Body of pancreas (tissue), 4 donors: Measurements from ENCODE around the gene PLCB4. TPM values are rescaled to one million over a fixed set of nuclear protein-coding genes. Genes with fewer than 3 reads are reported as not detected.

Source experiments
- ATAC-seq: fragments of 150-250 bp; one replicate; pipeline ENCODE4 v1.9.1; 2016
- DNase-seq, 4 donors: peaks; one replicate each; pipeline ENCODE4 v3.0.0-alpha.2; 2019
- H3K27ac ChIP-seq, 4 donors: fragments of 200-600 bp; sonication (generic); 1 replicate in 3 of 4; 2 replicates in 1 of 4; pipeline versions ENCODE4 v1.5.1 to v1.6.1; 2016 to 2019; ENCODE audit warnings: mild to moderate bottlenecking in 1 of 4, mixed read lengths in 1 of 4, moderate library complexity in 1 of 4
- H3K27me3 ChIP-seq, 2 donors: fragments of 200-600 bp; sonication (generic); one replicate each; pipeline ENCODE4 v1.6.0; 2016; ENCODE audit warnings: mild to moderate bottlenecking in 1 of 2
- H3K36me3 ChIP-seq, 2 donors: fragments of 200-600 bp; sonication (generic); replicated peaks in 1 of 2; 2 replicates each; pipeline ENCODE4 v1.5.1; 2016; ENCODE audit warnings: low read depth in 2 of 2; ENCODE audit not compliant: insufficient read depth in 1 of 2
- H3K4me1 ChIP-seq: fragments of 200-600 bp; sonication (generic); one replicate; pipeline ENCODE4 v1.6.0; 2016
- H3K4me3 ChIP-seq, 2 donors: fragments of 200-600 bp; sonication (generic); 1 replicate in 1 of 2; 2 replicates in 1 of 2; pipeline ENCODE4 v1.5.1; 2016 to 2019
- H3K9me3 ChIP-seq, 3 donors: fragments of 200-600 bp; sonication (generic); 1 replicate in 2 of 3; 2 replicates in 1 of 3; pipeline ENCODE4 v1.5.1; 2016
- CTCF ChIP-seq, 7 experiments: fragments of 450-650 bp in 4 of 7; fragments of 200-600 bp in 3 of 7; sonication (generic) in 3 of 7; IDR thresholded peaks; one replicate each; pipeline ENCODE4 v1.5.1; 2016 to 2019; ENCODE audit warnings: antibody characterized with exemption in 7 of 7
- POLR2A ChIP-seq, 3 donors: fragments of 450-650 bp; IDR thresholded peaks; one replicate each; pipeline ENCODE4 v1.6.1; 2016; ENCODE audit warnings: antibody characterized with exemption in 3 of 3, mild to moderate bottlenecking in 2 of 3
- WGBS, 2 donors: methylation state at CpG; one replicate each; pipeline ENCODE4 v1.1.5; 2017; 5-methylcytosine and 5-hydroxymethylcytosine counted together
- intact Hi-C: fragments of 100-400 bp; cut with DNase I; formaldehyde crosslinking; loops from one replicate; pipeline ENCODE4 v1.15.1; 2023
- total RNA-seq, 2 donors: library from RNA; depleted of rRNA; stranded (reverse); fragments of >200 nt; gene quantifications; one replicate each; pipeline ENCODE4 v1.1.0, GENCODE V29; 2016

PLCB4 gene
- total RNA-seq, 2 donors from 2014 or later: 1.3 to 3.4 TPM

DNA sequence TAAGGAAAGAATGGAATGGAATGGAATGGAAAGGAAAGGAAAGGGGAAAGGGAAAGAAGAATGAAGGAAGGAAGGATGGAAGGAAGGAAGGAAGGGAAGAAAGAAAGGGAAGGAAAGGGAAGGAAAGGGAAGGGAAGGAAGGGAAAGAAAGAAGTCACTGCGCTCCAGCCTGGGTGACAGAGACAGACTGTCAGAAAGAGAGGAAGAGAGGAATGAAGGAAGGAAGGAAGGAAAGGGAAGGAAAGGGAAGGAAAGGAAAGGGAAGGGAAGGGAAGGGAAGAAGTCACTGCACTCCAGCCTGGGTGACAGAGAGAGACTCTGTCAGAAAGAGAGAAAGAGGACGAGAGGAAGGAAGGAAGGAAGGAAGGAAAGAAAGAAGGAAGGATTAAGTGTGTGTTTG is 224.3 kb downstream of the PLCB4 start:
- no peaks in the 10 kb centered on the region for H3K9me3 ChIP-seq
- H3K27ac ChIP-seq: no peak overlapping the region
- DNase-seq (no peak), ATAC-seq (no peak)
- no peak overlapping the region for H3K4me3 ChIP-seq
- no peaks in the 10 kb centered on the region for H3K36me3 ChIP-seq
- intact Hi-C loops: no loop called here
- H3K27me3 ChIP-seq: no peaks in the 10 kb centered on the region
- no peaks in the 10 kb centered on the region for H3K4me1 ChIP-seq
- TF ChIP-seq POLR2A (IDR thresholded peaks at IDR 0.05) (no peak), CTCF (IDR thresholded peaks at IDR 0.05) (no peak)
- WGBS, 2 donors: 72 to 83% methylated on average over 2 of the region's 2 CpGs

DNA sequence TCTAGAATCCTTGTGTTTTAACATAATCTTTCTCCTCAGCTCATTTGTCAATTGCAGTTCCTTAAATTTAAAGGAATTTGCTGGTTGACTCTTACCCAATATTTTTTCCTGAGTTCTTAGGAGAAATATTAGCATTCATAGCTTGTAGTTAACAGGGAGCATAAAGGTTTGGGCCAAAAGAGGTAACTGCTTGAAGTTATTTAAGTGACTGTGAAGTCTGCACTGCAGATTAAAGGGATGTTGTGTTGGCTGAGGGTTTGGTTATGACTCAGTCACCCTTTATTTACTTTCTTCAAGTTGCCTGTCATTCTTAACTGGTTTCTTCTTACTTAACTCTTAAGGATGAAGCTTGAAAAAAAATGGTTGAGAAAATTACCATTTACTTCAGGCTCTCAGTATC is 225.2 kb downstream of the PLCB4 start:
- no peaks in the 10 kb centered on the region for H3K36me3 ChIP-seq
- no peaks in the 10 kb centered on the region for H3K27me3 ChIP-seq
- ATAC-seq (no peak), DNase-seq (no peak)
- H3K4me1 ChIP-seq: no peaks in the 10 kb centered on the region
- no peak overlapping the region for H3K27ac ChIP-seq
- no peaks in the 10 kb centered on the region for H3K9me3 ChIP-seq
- intact Hi-C loops: no loop called here
- H3K4me3 ChIP-seq: no peak overlapping the region
- TF ChIP-seq POLR2A (IDR thresholded peaks at IDR 0.05) (no peak), CTCF (IDR thresholded peaks at IDR 0.05) (no peak)

DNA sequence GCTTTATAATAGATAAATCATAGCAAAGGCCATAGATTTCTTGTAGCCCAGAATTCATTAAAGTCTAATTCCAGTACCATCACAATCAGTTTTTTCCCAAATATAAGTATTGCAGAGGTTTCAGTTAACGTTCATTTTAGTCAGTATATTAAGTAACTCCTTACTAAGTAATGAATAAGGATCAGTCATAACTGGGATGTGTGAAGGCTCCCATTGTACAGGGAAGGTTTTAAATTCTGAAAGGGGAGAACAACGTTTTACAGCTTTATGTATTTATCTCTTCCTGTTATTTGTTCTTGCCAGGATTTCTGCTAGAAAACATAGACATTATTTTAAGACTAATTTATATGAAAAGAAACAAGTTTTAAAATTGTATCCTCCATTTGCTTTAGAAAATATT is 230.0 kb downstream of the PLCB4 start:
- DNase-seq (no peak), ATAC-seq (no peak)
- WGBS, 2 donors: 38 to 53% methylated on average over 2 of the region's 2 CpGs
- TF ChIP-seq POLR2A (IDR thresholded peaks at IDR 0.05): no peak
- TF ChIP-seq CTCF (IDR thresholded peaks at IDR 0.05): no peak
- H3K9me3 ChIP-seq: no peaks in the 10 kb centered on the region
- H3K27me3 ChIP-seq: no peaks in the 10 kb centered on the region
- H3K36me3 ChIP-seq: no peaks in the 10 kb centered on the region
- H3K4me3 ChIP-seq: no peak overlapping the region
- peaks cover 17% of the 10 kb centered on the region for H3K4me1 ChIP-seq
- H3K27ac ChIP-seq: no peak overlapping the region
- intact Hi-C loops: no loop called here

GRCh38 chr20:9300080-9300479 is 231.2 kb downstream of the PLCB4 start:
- no peak overlapping the region for H3K27ac ChIP-seq
- no peaks in the 10 kb centered on the region for H3K27me3 ChIP-seq
- peaks cover 17% of the 10 kb centered on the region for H3K4me1 ChIP-seq
- no peak for ATAC-seq
- H3K9me3 ChIP-seq: no peaks in the 10 kb centered on the region
- TF ChIP-seq CTCF (IDR thresholded peaks at IDR 0.05) (no peak), POLR2A (IDR thresholded peaks at IDR 0.05) (no peak)
- H3K4me3 ChIP-seq: no peak overlapping the region
- H3K36me3 ChIP-seq: no peaks in the 10 kb centered on the region
- intact Hi-C loops: no loop called here
- no peak for DNase-seq

DNA sequence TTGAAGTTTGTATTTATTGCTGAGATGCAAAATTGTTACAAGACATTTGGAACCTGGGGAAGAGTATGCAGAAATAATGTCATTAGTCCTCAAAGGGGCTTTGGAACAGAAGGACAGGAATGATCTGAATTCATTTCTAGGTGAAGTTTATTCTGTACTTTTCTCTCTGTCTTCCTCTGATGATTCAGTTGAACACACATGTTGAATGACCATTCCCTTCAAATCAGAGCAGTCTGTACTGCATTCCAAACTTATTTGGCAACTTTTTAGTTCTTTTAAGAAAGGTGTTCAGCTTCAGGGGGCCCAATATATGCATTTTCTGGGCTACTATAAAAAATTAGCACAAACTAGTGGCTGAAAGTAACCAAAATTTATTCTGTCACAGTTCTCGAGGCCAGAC is 231.6 kb downstream of the PLCB4 start:
- 50 to 52% methylated on average over 1 of the region's 1 CpG for WGBS, 2 donors
- DNase-seq (no peak), ATAC-seq (no peak)
- no peaks in the 10 kb centered on the region for H3K9me3 ChIP-seq
- TF ChIP-seq POLR2A (IDR thresholded peaks at IDR 0.05): no peak
- TF ChIP-seq CTCF (IDR thresholded peaks at IDR 0.05): no peak
- peaks cover 17% of the 10 kb centered on the region for H3K4me1 ChIP-seq
- no peak overlapping the region for H3K27ac ChIP-seq
- H3K4me3 ChIP-seq: no peak overlapping the region
- intact Hi-C loops: no loop called here
- no peaks in the 10 kb centered on the region for H3K27me3 ChIP-seq
- no peaks in the 10 kb centered on the region for H3K36me3 ChIP-seq
